ENCODE measurements around the gene HBP1.

DNA sequence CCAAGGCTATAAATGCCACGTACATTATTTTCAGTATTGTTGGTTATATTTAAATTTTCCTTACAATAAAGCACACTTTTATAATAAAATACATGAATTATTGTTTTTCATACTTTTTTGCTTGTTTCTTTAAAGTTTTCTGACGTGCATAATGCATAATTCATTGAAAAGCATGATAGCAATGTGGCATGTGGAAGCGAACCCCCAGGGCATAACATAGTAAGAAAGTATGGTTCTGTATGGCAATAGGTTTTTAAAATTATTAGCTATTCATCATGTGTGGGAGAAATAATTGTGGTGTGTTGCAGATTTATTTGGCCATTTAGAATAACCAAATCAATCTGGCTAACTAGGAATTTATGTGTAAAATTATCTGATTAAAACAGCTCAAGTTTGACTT, 7.4 kb upstream of the HBP1 start:
- TF ChIP-seq CTCF (conservative IDR thresholded peaks at IDR 0.05 in 1 of 2, IDR thresholded peaks at IDR 0.05 in 1 of 2; ENCODE audit: extremely low read depth in 1 of 2, insufficient read depth in 1 of 2, low read depth in 1 of 2, low read length in 2 of 2) (no peak), EZH2 (IDR thresholded peaks at IDR 0.05; ENCODE audit: borderline replicate concordance, low read length) (no peak)
